ENCODE data around the gene RPL23.

DNA sequence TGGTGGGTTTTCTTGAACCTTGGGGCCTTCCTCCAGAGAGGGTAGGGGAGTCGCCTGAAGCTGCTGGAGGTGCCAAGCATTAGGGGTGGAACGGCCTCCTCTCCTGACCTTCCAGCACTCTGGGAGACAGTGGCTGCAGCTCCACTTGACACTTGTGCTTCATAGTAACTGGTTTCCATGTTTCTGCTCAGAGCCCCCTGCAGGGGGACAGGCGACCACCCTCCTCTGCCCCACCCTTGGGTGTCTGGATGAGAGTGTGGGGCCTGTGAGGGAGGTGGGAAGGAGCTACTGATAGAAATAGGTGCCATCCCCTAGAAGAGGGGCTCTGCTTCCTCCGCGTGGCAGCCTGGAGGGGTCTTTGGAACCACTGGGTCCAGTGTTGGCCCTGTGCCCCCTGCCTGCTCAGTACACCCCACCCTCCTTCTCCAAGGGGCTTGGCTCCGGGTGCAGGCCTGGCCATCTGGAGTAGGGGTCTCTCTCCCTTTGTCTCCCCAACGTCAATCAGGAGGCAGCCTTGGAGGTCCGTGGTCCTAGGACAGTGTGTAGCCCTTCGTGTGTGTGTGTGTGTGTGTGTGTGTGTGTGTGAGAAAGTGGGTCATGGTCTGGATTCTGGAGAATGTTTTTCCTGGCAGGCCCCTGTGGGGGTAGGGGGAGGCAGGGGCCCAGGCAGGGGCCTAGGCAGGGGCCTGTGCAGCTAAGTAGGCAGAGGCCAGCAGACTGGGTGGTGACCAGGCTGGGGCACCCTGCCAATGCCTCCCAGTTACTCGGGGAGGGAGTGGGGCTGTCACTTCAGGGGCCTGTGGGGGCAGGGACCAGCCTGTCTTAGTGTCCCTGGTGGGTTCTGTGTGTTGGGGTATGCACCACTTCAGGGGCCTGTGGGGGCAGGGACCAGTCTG is 21.2 kb upstream of the RPL23 start:
- TF ChIP-seq, protein P1, sequence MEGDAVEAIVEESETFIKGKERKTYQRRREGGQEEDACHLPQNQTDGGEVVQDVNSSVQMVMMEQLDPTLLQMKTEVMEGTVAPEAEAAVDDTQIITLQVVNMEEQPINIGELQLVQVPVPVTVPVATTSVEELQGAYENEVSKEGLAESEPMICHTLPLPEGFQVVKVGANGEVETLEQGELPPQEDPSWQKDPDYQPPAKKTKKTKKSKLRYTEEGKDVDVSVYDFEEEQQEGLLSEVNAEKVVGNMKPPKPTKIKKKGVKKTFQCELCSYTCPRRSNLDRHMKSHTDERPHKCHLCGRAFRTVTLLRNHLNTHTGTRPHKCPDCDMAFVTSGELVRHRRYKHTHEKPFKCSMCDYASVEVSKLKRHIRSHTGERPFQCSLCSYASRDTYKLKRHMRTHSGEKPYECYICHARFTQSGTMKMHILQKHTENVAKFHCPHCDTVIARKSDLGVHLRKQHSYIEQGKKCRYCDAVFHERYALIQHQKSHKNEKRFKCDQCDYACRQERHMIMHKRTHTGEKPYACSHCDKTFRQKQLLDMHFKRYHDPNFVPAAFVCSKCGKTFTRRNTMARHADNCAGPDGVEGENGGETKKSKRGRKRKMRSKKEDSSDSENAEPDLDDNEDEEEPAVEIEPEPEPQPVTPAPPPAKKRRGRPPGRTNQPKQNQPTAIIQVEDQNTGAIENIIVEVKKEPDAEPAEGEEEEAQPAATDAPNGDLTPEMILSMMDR (IDR thresholded peaks at IDR 0.05), result no peak
- no peak for TF ChIP-seq POLR2A (IDR thresholded peaks at IDR 0.05)

All from esophagus squamous epithelium (tissue), 4 donors.